Ishikawa (cell line): ENCODE results near the gene IL12B.

Experiments used
- CEBPB ChIP-seq: IDR thresholded peaks from 2 replicates; pipeline ENCODE4 v1.6.1; 2012
- CREB1 ChIP-seq: IDR thresholded peaks from 2 replicates; pipeline ENCODE4 v1.6.1; 2012; ENCODE audit warnings: low read depth
- EGR1 ChIP-seq: IDR thresholded peaks from 2 replicates; pipeline ENCODE4 v1.6.1; 2012
- EP300 ChIP-seq: IDR thresholded peaks from 2 replicates; pipeline ENCODE4 v1.6.1; 2012; ENCODE audit warnings: borderline replicate concordance
- FOXM1 ChIP-seq: IDR thresholded peaks from 2 replicates; pipeline ENCODE4 v1.6.1; 2012; ENCODE audit warnings: low read depth, borderline replicate concordance
- MAX ChIP-seq: IDR thresholded peaks from 2 replicates; pipeline ENCODE4 v1.6.1; 2012
- RAD21 ChIP-seq: IDR thresholded peaks from 2 replicates; pipeline ENCODE4 v1.6.1; 2012; ENCODE audit warnings: low read depth
- TAF1 ChIP-seq: IDR thresholded peaks from 2 replicates; pipeline ENCODE4 v1.6.1; 2012; ENCODE audit warnings: low read depth, mild to moderate bottlenecking
- TCF12 ChIP-seq: IDR thresholded peaks from 2 replicates; pipeline ENCODE4 v1.6.1; 2012; ENCODE audit warnings: low read depth
- TEAD4 ChIP-seq: IDR thresholded peaks from 2 replicates; pipeline ENCODE4 v1.6.1; 2012
- USF1 ChIP-seq: IDR thresholded peaks from 2 replicates; pipeline ENCODE4 v1.6.1; 2012
- YY1 ChIP-seq: IDR thresholded peaks from 2 replicates; pipeline ENCODE4 v1.6.1; 2012; ENCODE audit warnings: low read depth
- ZBTB7A ChIP-seq: IDR thresholded peaks from 2 replicates; pipeline ENCODE4 v1.6.1; 2012; ENCODE audit warnings: low read depth
- TF ChIP-seq, protein P1 (sequence below): IDR thresholded peaks from 2 replicates; pipeline ENCODE4 v1.6.1; 2012; ENCODE audit warnings: low read depth, mild to moderate bottlenecking

DNA sequence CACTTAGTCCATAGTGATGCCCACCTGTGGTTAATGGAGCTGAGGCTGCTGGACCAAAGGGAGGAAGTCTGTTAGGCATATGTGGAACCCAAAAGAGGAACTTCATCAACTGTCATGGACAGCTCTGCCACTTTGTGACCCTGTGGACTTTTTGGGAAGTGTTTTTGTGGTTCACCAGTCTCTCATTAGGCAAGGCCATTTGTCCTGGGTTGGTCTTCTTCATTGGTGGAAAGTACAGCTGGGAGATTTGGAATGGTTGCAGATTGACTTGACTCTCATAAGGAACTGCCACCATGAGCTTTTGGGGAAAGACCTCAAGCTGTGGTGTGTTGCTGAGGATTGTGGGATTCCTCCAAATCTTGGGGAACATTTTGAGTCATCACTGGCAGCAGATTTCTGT lies 31.9 kb upstream of the IL12B start:
- TF ChIP-seq TEAD4 (no peak), CEBPB (no peak), EGR1 (no peak), MAX (no peak), YY1 (no peak), RAD21 (no peak), EP300 (no peak), TCF12 (no peak), ZBTB7A (no peak), TAF1 (no peak), FOXM1 (no peak), CREB1 (no peak), USF1 (no peak)
- TF ChIP-seq, protein P1, sequence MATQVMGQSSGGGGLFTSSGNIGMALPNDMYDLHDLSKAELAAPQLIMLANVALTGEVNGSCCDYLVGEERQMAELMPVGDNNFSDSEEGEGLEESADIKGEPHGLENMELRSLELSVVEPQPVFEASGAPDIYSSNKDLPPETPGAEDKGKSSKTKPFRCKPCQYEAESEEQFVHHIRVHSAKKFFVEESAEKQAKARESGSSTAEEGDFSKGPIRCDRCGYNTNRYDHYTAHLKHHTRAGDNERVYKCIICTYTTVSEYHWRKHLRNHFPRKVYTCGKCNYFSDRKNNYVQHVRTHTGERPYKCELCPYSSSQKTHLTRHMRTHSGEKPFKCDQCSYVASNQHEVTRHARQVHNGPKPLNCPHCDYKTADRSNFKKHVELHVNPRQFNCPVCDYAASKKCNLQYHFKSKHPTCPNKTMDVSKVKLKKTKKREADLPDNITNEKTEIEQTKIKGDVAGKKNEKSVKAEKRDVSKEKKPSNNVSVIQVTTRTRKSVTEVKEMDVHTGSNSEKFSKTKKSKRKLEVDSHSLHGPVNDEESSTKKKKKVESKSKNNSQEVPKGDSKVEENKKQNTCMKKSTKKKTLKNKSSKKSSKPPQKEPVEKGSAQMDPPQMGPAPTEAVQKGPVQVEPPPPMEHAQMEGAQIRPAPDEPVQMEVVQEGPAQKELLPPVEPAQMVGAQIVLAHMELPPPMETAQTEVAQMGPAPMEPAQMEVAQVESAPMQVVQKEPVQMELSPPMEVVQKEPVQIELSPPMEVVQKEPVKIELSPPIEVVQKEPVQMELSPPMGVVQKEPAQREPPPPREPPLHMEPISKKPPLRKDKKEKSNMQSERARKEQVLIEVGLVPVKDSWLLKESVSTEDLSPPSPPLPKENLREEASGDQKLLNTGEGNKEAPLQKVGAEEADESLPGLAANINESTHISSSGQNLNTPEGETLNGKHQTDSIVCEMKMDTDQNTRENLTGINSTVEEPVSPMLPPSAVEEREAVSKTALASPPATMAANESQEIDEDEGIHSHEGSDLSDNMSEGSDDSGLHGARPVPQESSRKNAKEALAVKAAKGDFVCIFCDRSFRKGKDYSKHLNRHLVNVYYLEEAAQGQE = no peak
